Esophagus squamous epithelium (tissue), 5 donors: Measurements from ENCODE around the gene RAB36. TPM values are rescaled to one million over a fixed set of nuclear protein-coding genes. Genes with fewer than 3 reads are reported as not detected.

Experiments used
- DNase-seq: peaks from one replicate; lab custom pipeline; 2025; lab: John Stamatoyannopoulos, UW
- H3K27ac ChIP-seq, 4 donors: fragments of 200-600 bp; sonication (generic); one replicate each; pipeline ENCODE4 v1.5.1; 2016 to 2019; ENCODE audit warnings: mild to moderate bottlenecking in 1 of 4
- H3K27me3 ChIP-seq, 4 donors: fragments of 200-600 bp; sonication (generic); 1 replicate in 3 of 4; 2 replicates in 1 of 4; pipeline versions ENCODE4 v1.5.1 to v1.6.0; 2017 to 2021; ENCODE audit warnings: antibody characterized with exemption in 1 of 4
- H3K36me3 ChIP-seq, 3 donors: fragments of 200-600 bp; sonication (generic); one replicate each; pipeline ENCODE4 v1.5.1; 2016 to 2019
- H3K4me1 ChIP-seq, 3 donors: fragments of 200-600 bp; sonication (generic); one replicate each; pipeline ENCODE4 v1.5.1; 2017 to 2019
- H3K4me3 ChIP-seq, 4 donors: fragments of 200-600 bp; sonication (generic); 1 replicate in 3 of 4; 2 replicates in 1 of 4; pipeline ENCODE4 v1.5.1; 2016 to 2019; ENCODE audit warnings: mild to moderate bottlenecking in 2 of 4, moderate library complexity in 1 of 4
- H3K9me3 ChIP-seq, 3 donors: fragments of 200-600 bp; sonication (generic); one replicate each; pipeline ENCODE4 v1.5.1; 2016 to 2019
- CTCF ChIP-seq, 6 experiments: fragments of 450-650 bp in 4 of 6; fragments of 200-600 bp in 2 of 6; sonication (generic) in 2 of 6; IDR thresholded peaks; one replicate each; pipeline ENCODE4 v1.5.1; 2016 to 2019; ENCODE audit warnings: antibody characterized with exemption in 6 of 6, mild to moderate bottlenecking in 4 of 6, moderate library complexity in 4 of 6
- POLR2A ChIP-seq, 4 donors: fragments of 450-650 bp; IDR thresholded peaks; one replicate each; pipeline ENCODE4 v1.6.1; 2017; ENCODE audit warnings: antibody characterized with exemption in 4 of 4, mild to moderate bottlenecking in 4 of 4, moderate library complexity in 3 of 4
- WGBS, 2 donors: methylation state at CpG; one replicate each; pipeline ENCODE4 v1.1.5; 2018; 5-methylcytosine and 5-hydroxymethylcytosine counted together
- intact Hi-C: fragments of 100-400 bp; cut with DNase I; formaldehyde crosslinking; loops from one replicate; pipeline ENCODE4 v1.15.0; 2022
- total RNA-seq, 4 donors: library from RNA; depleted of rRNA; stranded (reverse); fragments of >200 nt; gene quantifications; one replicate each; pipeline ENCODE4 v1.1.0, GENCODE V29; 2016
- donor health status: DM: yes; HTN: yes; CAD: no.

Gene RAB36
- total RNA-seq, 4 donors from 2014 or later = 1.4 to 3.9 (median 2.3) TPM

DNA sequence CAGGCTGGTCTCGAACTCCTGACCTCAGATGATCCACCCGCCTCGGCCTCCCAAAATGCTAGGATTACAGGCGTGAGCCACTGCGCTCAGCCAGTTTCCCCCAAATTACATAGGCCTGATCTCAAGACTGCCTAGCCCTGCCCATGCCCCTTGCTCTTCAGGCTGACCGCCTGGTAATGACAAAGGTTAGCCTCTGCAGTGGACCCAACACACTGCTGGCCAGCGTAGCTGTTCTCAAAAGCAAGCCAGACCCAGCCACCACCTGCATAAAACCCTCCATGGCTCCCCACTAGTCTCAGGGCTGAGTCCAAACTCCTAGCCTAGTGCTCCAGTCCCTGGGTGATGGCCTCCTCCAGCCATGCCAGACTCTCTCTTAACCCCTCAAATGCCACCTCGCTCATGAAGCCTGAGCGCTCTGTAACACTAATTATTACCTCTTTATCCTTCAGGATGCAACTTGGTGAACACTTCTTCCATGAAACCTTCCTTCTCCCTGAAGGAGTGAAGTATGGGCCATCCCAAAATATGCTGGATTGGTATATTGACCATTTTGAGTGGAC is 2.7 kb upstream of the RAB36 start:
- Histone ChIP-seq H3K27ac (peak overlapping the region in 3 of 4 donors; percentile 60 to 80 (median 66)), H3K27me3 (no peaks in the 10 kb centered on the region), H3K4me3 (peak overlapping the region in 2 of 4 donors; percentile 31 to 56), H3K9me3 (no peaks in the 10 kb centered on the region), H3K36me3 (no peaks in the 10 kb centered on the region), H3K4me1 (peaks cover 24 to 83% (median 52%) of the 10 kb centered on the region in 3 donors)
- TF ChIP-seq POLR2A (IDR thresholded peaks at IDR 0.05) (no peak), CTCF (IDR thresholded peaks at IDR 0.05) (no peak)
- no peak for DNase-seq
- WGBS, 2 donors = 84% methylated on average over 8 to 9 of the region's 9 CpGs
- intact Hi-C loops = no loop called here

DNA sequence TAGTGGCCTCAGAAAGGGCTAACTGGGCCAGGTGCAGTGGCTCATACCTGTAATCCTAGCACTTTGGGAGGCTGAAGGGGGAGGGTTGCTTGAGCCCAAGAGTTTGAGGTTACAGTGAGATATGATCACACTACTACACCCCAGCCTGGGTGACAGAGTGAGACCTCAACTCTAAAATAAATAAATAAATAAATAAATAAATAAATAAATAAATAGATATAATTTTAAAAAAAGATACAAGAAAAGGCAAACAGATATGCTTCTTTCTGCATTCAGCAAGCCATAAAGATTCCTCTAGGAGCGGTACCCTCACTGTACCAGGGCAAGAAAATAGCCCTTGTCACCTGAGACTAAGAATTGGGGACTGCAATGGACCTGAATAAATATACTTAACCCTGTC is 2.2 kb upstream of the RAB36 start:
- Histone ChIP-seq H3K36me3 (no peaks in the 10 kb centered on the region), H3K9me3 (no peaks in the 10 kb centered on the region), H3K4me3 (no peak overlapping the region), H3K27ac (no peak overlapping the region), H3K4me1 (peaks cover 19 to 83% (median 51%) of the 10 kb centered on the region in 3 donors), H3K27me3 (no peaks in the 10 kb centered on the region)
- 92 to 96% methylated on average over 1 of the region's 1 CpG for WGBS, 2 donors
- TF ChIP-seq CTCF (IDR thresholded peaks at IDR 0.05) (no peak), POLR2A (IDR thresholded peaks at IDR 0.05) (no peak)
- no peak for DNase-seq
- intact Hi-C loops = no loop called here

- H3K27ac ChIP-seq = peak overlapping the region; percentile 2 to 85 (median 66)
- H3K36me3 ChIP-seq = no peaks in the 10 kb centered on the region
- no peak for TF ChIP-seq CTCF (IDR thresholded peaks at IDR 0.05)
- TF ChIP-seq POLR2A (IDR thresholded peaks at IDR 0.05) = no peak
- intact Hi-C loops = no loop called here
- H3K4me1 ChIP-seq = peaks cover 19 to 82% (median 48%) of the 10 kb centered on the region in 3 donors
- H3K4me3 ChIP-seq = peak overlapping the region in 2 of 4 donors; percentile 53 to 71
- no peaks in the 10 kb centered on the region for H3K9me3 ChIP-seq
- H3K27me3 ChIP-seq = no peaks in the 10 kb centered on the region
- 91 to 98% methylated on average over 4 of the region's 4 CpGs for WGBS, 2 donors
- no peak for DNase-seq
Measured at GRCh38 chr22:23144432-23144831, 845 bp upstream of the RAB36 start.

GRCh38 chr22:23145878-23146470 is 697 bp downstream of the RAB36 start:
- H3K27ac ChIP-seq = peak overlapping the region; percentile 61 to 85 (median 72)
- intact Hi-C loops = no loop called here

More at GRCh38 chr22:23145878-23146470, 697 bp downstream of the RAB36 start:
- H3K9me3 ChIP-seq = no peaks in the 10 kb centered on the region
- WGBS, 2 donors = 52 to 54% methylated on average over 2 of the region's 2 CpGs
- peak overlapping the region; percentile 23 to 71 (median 49) for H3K4me3 ChIP-seq
- peaks cover 0 to 10% (median 0%) of the 10 kb centered on the region in 3 donors for H3K36me3 ChIP-seq
- no peak for DNase-seq
- H3K4me1 ChIP-seq = peaks cover 19 to 76% (median 48%) of the 10 kb centered on the region in 3 donors
- TF ChIP-seq CTCF (IDR thresholded peaks at IDR 0.05) = no peak
- no peaks in the 10 kb centered on the region for H3K27me3 ChIP-seq
